Neural cell (in vitro differentiated cells): ENCODE measurements around the gene SART3.

Experiments used
- CTCF ChIP-seq: fragments of 450-650 bp; IDR thresholded peaks from 2 replicates; pipeline ENCODE4 v1.5.1; 2014; ENCODE audit warnings: antibody characterized with exemption, mild to moderate bottlenecking, moderate library complexity; ENCODE audit not compliant: poor library complexity, severe bottlenecking
- EP300 ChIP-seq: fragments of 450-650 bp; conservative IDR thresholded peaks from 2 replicates; pipeline ENCODE4 v1.6.1; 2014; ENCODE audit warnings: antibody characterized with exemption, mild to moderate bottlenecking, moderate library complexity; ENCODE audit not compliant: poor library complexity, severe bottlenecking
- EZH2 ChIP-seq: fragments of 200-600, 300-800 bp; shearing (Covaris generic), sonication (generic); IDR thresholded peaks from 2 replicates; pipeline ENCODE4 v1.6.1; 2014; ENCODE audit warnings: antibody characterized with exemption, low read length, borderline replicate concordance, mild to moderate bottlenecking; ENCODE audit not compliant: insufficient read depth, poor library complexity, severe bottlenecking
- MXI1 ChIP-seq: fragments of 450-650 bp; conservative IDR thresholded peaks from 2 replicates; pipeline ENCODE4 v1.6.1; 2014; ENCODE audit warnings: antibody characterized with exemption, mild to moderate bottlenecking; ENCODE audit not compliant: poor library complexity, severe bottlenecking
- POLR2AphosphoS5 ChIP-seq: IDR thresholded peaks from 2 replicates; pipeline ENCODE4 v1.6.1; 2012
- RAD21 ChIP-seq: fragments of 450-650 bp; conservative IDR thresholded peaks from 2 replicates; pipeline ENCODE4 v1.6.1; 2014; ENCODE audit warnings: antibody characterized with exemption, mild to moderate bottlenecking, moderate library complexity
- REST ChIP-seq: IDR thresholded peaks from 2 replicates; pipeline ENCODE4 v1.6.1; 2012; ENCODE audit warnings: borderline replicate concordance
- SMC3 ChIP-seq: fragments of 450-650 bp; conservative IDR thresholded peaks from 2 replicates; pipeline ENCODE4 v1.6.1; 2014; ENCODE audit warnings: antibody characterized with exemption, mild to moderate bottlenecking, moderate library complexity; ENCODE audit not compliant: poor library complexity
- TAF1 ChIP-seq: IDR thresholded peaks from 2 replicates; pipeline ENCODE4 v1.6.1; 2012; ENCODE audit warnings: low read depth

GRCh38 chr12:108599541-108599940 lies 38.6 kb upstream of the SART3 start:
- no peak for TF ChIP-seq EZH2
- TF ChIP-seq POLR2AphosphoS5 = no peak
- no peak for TF ChIP-seq CTCF
- no peak for TF ChIP-seq MXI1
- TF ChIP-seq REST = no peak
- TF ChIP-seq TAF1 = no peak
- no peak for TF ChIP-seq EP300
- no peak for TF ChIP-seq RAD21
- no peak for TF ChIP-seq SMC3
